ENCODE measurements around the gene SLC35E3.

DNA sequence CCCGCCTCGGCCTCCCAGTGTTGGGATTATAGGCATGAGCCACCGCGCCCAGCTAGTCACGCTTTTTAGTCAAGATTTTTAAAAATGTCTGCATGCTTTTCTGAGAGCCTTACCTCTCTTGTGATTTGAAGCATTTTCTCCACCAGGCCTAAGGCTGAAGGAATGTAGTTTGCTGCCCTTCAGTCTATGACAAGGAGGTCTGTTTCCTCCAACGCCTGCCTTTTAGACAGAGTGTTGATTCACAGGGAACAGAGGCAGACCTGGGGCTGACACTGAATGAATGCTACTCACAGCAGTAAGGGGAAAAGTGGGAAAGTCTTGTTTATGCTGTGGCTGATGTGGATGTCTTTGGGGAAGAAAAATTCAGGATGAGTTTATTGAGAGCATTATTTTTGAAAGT, 34.8 kb downstream of the SLC35E3 start:
- TF ChIP-seq, protein P1, sequence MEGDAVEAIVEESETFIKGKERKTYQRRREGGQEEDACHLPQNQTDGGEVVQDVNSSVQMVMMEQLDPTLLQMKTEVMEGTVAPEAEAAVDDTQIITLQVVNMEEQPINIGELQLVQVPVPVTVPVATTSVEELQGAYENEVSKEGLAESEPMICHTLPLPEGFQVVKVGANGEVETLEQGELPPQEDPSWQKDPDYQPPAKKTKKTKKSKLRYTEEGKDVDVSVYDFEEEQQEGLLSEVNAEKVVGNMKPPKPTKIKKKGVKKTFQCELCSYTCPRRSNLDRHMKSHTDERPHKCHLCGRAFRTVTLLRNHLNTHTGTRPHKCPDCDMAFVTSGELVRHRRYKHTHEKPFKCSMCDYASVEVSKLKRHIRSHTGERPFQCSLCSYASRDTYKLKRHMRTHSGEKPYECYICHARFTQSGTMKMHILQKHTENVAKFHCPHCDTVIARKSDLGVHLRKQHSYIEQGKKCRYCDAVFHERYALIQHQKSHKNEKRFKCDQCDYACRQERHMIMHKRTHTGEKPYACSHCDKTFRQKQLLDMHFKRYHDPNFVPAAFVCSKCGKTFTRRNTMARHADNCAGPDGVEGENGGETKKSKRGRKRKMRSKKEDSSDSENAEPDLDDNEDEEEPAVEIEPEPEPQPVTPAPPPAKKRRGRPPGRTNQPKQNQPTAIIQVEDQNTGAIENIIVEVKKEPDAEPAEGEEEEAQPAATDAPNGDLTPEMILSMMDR (IDR thresholded peaks at IDR 0.05), result no peak
- TF ChIP-seq POLR2A (IDR thresholded peaks at IDR 0.05), result no peak
